A673 (cell line): ENCODE data around the gene ETV1. TPM values are rescaled to one million over a fixed set of nuclear protein-coding genes. Genes with fewer than 3 reads are reported as not detected.

Experiments
- BruUV-seq: library from RNA; stranded (reverse); fragments of 400-500 nt; replicated peaks from 2 replicates; lab custom pipeline; 2021; lab: Mats Ljungman, UMichigan
- CTCF ChIA-PET: fragments of 300-600 bp; sonication (Branson Sonifier 250); formaldehyde crosslinking; loops from one replicate; lab custom pipeline; 2022; ENCODE audit warnings: antibody characterized with exemption; lab: Charles Lee
- POLR2A ChIA-PET: fragments of 300-600 bp; sonication (Branson Sonifier 250); formaldehyde crosslinking; loops from one replicate; lab custom pipeline; 2022; ENCODE audit warnings: antibody characterized with exemption; ENCODE audit not compliant: low non-redundant PET; lab: Charles Lee
- DNase-seq: peaks from one replicate; pipeline ENCODE4 v3.0.0-alpha.2; 2015; ENCODE audit warnings: low spot score
- H3K27ac ChIP-seq: fragments of 200-600 bp; sonication (generic); 2 replicates; pipeline ENCODE4 v1.5.1; 2016; ENCODE audit warnings: mixed run types, low read depth, mild to moderate bottlenecking, mixed read lengths, antibody characterized with exemption, low read length; ENCODE audit not compliant: poor library complexity, severe bottlenecking
- H3K27me3 ChIP-seq: fragments of 200-600 bp; sonication (generic); replicated peaks from 2 replicates; pipeline ENCODE4 v1.6.1; 2017; ENCODE audit warnings: mixed run types, low read depth, mild to moderate bottlenecking, mixed read lengths, antibody characterized with exemption, low read length; ENCODE audit not compliant: insufficient read depth, poor library complexity
- H3K36me3 ChIP-seq: fragments of 200-600 bp; sonication (generic); 2 replicates; pipeline ENCODE4 v1.6.1; 2016; ENCODE audit warnings: mixed run types, mild to moderate bottlenecking, mixed read lengths, antibody characterized with exemption, low read length; ENCODE audit not compliant: insufficient read depth, poor library complexity, severe bottlenecking
- H3K4me1 ChIP-seq: fragments of 200-600 bp; sonication (generic); 2 replicates; pipeline ENCODE4 v1.6.1; 2017; ENCODE audit warnings: mixed run types, mild to moderate bottlenecking, mixed read lengths, antibody characterized with exemption, low read length; ENCODE audit not compliant: insufficient read depth, poor library complexity, severe bottlenecking
- H3K4me3 ChIP-seq: fragments of 200-600 bp; sonication (generic); 2 replicates; pipeline ENCODE4 v1.5.1; 2016; ENCODE audit warnings: low read depth, mixed run types, mild to moderate bottlenecking, mixed read lengths, low read length; ENCODE audit not compliant: poor library complexity, severe bottlenecking
- H3K9me3 ChIP-seq: fragments of 200-600 bp; sonication (generic); 2 replicates; pipeline ENCODE4 v1.6.1; 2016; ENCODE audit warnings: mixed run types, low read depth, mild to moderate bottlenecking, mixed read lengths, antibody characterized with exemption, low read length; ENCODE audit not compliant: poor library complexity, severe bottlenecking
- EZH2 ChIP-seq: fragments of 200-600 bp; sonication (generic); IDR thresholded peaks from 2 replicates; pipeline ENCODE4 v1.6.1; 2017; ENCODE audit warnings: borderline replicate concordance, low read depth, mild to moderate bottlenecking, mixed read lengths, antibody characterized with exemption, low read length; ENCODE audit not compliant: poor library complexity, severe bottlenecking
- intact Hi-C: fragments of 100-400 bp; cut with micrococcal nuclease; formaldehyde crosslinking; loops from one replicate; pipeline ENCODE4 v1.10.0; 2022; ENCODE audit not compliant: unreplicated experiment
- total RNA-seq: library from RNA; stranded (reverse); gene quantifications from 2 replicates; pipeline ENCODE4 v1.2.3, GENCODE V29; 2021
- TF ChIP-seq, protein P1 (sequence below): fragments of 300-800, 200-600 bp; sonication (generic); conservative IDR thresholded peaks from 2 replicates; pipeline ENCODE4 v1.5.1; 2017; ENCODE audit warnings: low read depth, mild to moderate bottlenecking, antibody characterized with exemption, low read length, moderate library complexity, mixed read lengths

Gene ETV1
- total RNA-seq, 1 experiment from 2014 or later: 84.1 TPM

DNA sequence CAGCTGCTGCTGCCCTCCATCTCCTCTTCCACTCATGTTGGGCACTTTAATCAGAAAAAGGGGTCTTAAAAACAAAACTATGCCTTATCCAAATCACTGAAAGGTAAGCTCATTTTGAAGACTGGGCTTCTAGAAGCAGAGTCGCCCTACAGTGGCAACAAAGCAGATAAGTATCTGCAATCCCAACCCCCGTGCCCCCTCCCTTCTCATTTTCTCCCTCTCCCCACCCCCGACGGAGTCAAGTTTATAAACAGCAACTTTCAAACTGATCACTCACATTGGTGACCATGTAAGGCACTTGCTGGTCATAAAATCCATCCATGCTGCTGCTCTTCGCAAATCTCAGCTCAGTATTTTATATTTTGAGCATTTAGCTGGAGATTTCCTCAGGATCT is 738 bp downstream of the ETV1 start:
- H3K4me3 ChIP-seq: peak overlapping the region; percentile 62
- TF ChIP-seq, protein P1, sequence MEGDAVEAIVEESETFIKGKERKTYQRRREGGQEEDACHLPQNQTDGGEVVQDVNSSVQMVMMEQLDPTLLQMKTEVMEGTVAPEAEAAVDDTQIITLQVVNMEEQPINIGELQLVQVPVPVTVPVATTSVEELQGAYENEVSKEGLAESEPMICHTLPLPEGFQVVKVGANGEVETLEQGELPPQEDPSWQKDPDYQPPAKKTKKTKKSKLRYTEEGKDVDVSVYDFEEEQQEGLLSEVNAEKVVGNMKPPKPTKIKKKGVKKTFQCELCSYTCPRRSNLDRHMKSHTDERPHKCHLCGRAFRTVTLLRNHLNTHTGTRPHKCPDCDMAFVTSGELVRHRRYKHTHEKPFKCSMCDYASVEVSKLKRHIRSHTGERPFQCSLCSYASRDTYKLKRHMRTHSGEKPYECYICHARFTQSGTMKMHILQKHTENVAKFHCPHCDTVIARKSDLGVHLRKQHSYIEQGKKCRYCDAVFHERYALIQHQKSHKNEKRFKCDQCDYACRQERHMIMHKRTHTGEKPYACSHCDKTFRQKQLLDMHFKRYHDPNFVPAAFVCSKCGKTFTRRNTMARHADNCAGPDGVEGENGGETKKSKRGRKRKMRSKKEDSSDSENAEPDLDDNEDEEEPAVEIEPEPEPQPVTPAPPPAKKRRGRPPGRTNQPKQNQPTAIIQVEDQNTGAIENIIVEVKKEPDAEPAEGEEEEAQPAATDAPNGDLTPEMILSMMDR: no peak; the same call in 1 of the 2 replicates
- no peak for TF ChIP-seq EZH2
- ChIA-PET POLR2A (interaction anchor here (0.6 to 1.1 kb wide), 2 partner anchors 12 to 527 kb away, joined by 3 to 4 read pairs; no protein-coding TSS in a partner anchor), CTCF (interaction anchor here (1.0 kb wide), 1 partner anchor 8 kb away, joined by 5 read pairs; no protein-coding TSS in a partner anchor)
- H3K36me3 ChIP-seq: no peaks in the 10 kb centered on the region
- intact Hi-C loops: loop anchor here (2.0 to 10.0 kb wide), 6 partner anchors 81 to 469 kb away; no protein-coding TSS in a partner anchor
- H3K27me3 ChIP-seq: no peaks in the 10 kb centered on the region
- H3K9me3 ChIP-seq: no peaks in the 10 kb centered on the region
- no TSS peak for BruUV-seq
- peak; percentile 73 for DNase-seq
- peak overlapping the region; percentile 83 for H3K27ac ChIP-seq
- H3K4me1 ChIP-seq: peaks cover 37% of the 10 kb centered on the region

DNA sequence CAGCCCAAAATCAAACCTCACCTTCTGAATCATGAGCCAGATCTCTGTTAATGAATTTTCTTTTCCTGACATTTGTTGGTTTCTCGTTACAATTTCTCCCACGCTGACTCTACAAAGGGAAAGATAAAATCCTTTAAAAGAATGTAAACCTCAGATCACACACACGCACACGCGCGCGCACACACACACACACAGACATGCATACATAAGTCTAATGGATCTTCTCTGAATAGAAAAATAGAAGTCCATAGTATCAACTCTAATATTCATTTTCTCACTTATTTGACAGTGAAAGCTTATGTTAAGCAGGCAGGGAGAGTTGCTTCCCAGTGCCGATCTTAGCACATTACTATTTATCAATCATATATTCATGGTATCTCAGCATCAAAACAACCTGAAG is 1.4 kb downstream of the ETV1 start:
- ChIA-PET CTCF (no interaction called here), POLR2A (no interaction called here)
- H3K9me3 ChIP-seq: no peaks in the 10 kb centered on the region
- DNase-seq: peak; percentile 46
- peak overlapping the region; percentile 83 for H3K27ac ChIP-seq
- TF ChIP-seq EZH2: no peak
- TF ChIP-seq, protein P1: no peak
- H3K4me1 ChIP-seq: peaks cover 44% of the 10 kb centered on the region
- H3K36me3 ChIP-seq: no peaks in the 10 kb centered on the region
- peak overlapping the region; percentile 62 for H3K4me3 ChIP-seq
- no peaks in the 10 kb centered on the region for H3K27me3 ChIP-seq
- no TSS peak for BruUV-seq
- intact Hi-C loops: loop anchor here (2.0 to 10.0 kb wide), 6 partner anchors 81 to 469 kb away; no protein-coding TSS in a partner anchor

DNA sequence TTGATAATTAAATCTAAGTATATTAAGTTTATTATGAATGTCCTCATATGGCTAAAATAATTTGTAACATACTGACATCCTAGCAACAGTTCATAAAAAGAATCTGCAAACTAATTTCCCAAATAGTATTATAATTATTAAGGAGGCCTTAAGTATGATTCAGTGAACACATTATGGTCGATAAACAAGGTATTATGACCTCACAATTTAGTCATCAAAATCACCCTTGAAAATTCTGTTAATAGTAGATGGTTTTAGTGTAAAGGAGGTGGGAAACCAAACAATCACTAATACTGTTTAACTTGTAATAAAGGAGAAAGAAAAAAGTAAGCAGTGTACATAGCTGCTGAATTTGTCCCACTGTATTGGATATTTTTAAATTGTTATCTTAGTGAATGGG is 2.1 kb downstream of the ETV1 start:
- no TSS peak for BruUV-seq
- ChIA-PET CTCF (no interaction called here), POLR2A (no interaction called here)
- intact Hi-C loops: loop anchor here (5.0 to 10.0 kb wide), 5 partner anchors 80 to 470 kb away; no protein-coding TSS in a partner anchor
- no peaks in the 10 kb centered on the region for H3K36me3 ChIP-seq
- DNase-seq: no peak
- peaks cover 48% of the 10 kb centered on the region for H3K4me1 ChIP-seq
- peak overlapping the region; percentile 62 for H3K4me3 ChIP-seq
- TF ChIP-seq, protein P1: no peak
- no peak for TF ChIP-seq EZH2
- peak overlapping the region; percentile 83 for H3K27ac ChIP-seq
- H3K9me3 ChIP-seq: no peaks in the 10 kb centered on the region
- no peaks in the 10 kb centered on the region for H3K27me3 ChIP-seq
